ENCODE measurements around the gene RBBP8NL. TPM values are rescaled to one million over a fixed set of nuclear protein-coding genes. Genes with fewer than 3 reads are reported as not detected.

Gene RBBP8NL
- total and polyA plus RNA-seq, 11 donors, result not detected

GRCh38 chr20:62403331-62403730 lies 24.0 kb downstream of the RBBP8NL start:
- no peak for TF ChIP-seq POLR2A (IDR thresholded peaks at IDR 0.05)
- no peak for TF ChIP-seq CTCF (IDR thresholded peaks at IDR 0.05)
- Histone ChIP-seq H3K9me3 (no peaks in the 10 kb centered on the region), H3K4me3 (no peak overlapping the region), H3K27ac (no peak overlapping the region), H3K36me3 (peaks cover 0 to 4% (median 0%) of the 10 kb centered on the region in 9 donors), H3K27me3 (no peaks in the 10 kb centered on the region), H3K4me1 (peaks cover 0 to 25% (median 20%) of the 10 kb centered on the region in 12 donors)
- ATAC-seq (no peak), DNase-seq (no peak)
- intact Hi-C loops (cut with DNase I), result loop anchor here in 4 of 10 donors (5.0 to 10.0 kb wide), 5 partner anchors 101 to 391 kb away; partner anchors contain the start of genes ADRM1 (in 2 of the 4) and MRGBP (in 1 of the 4)
- WGBS, 4 donors, result 83 to 89% (median 88%) methylated on average over 13 of the region's 13 CpGs

DNA sequence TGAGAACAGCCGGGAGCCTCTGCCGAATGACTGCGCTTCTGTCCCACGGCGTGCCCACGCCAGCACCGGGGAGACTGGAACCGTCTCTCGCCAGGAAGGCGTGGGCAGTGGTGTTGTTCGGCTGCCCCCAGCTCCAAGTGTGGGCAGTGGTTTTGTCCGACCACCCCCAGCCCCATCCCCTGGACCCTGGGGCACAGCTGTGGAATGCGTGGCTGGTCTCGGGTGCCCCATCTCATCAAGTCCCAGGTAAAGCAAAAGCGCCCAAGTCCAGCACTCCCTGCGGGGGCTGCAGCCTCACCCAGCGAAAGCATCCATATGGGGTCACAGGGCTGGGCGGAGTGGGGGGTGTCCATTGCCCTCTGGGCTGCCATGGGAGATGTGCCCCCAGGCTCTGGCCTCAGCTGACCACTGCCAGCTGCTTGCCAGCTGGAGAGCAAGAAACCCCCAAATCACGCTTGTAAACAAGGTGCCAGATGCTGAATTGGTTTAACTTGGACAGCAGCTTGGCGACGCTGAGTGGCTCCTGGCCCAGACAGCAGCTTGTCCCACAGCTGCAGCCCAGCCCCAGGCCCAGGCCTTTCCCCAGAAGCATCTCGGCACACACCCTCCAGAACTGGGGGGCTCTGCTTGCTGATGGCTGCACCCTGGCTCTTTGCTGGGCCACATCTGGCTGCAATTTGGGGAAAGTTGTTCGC lies 24.7 kb downstream of the RBBP8NL start:
- Histone ChIP-seq H3K4me1 (peaks cover 0 to 21% (median 18%) of the 10 kb centered on the region in 12 donors), H3K36me3 (peaks cover 0 to 4% (median 0%) of the 10 kb centered on the region in 9 donors), H3K9me3 (no peaks in the 10 kb centered on the region), H3K4me3 (no peak overlapping the region), H3K27ac (no peak overlapping the region), H3K27me3 (no peaks in the 10 kb centered on the region)
- 87 to 90% (median 89%) methylated on average over 9 to 23 of the region's 23 CpGs for WGBS, 4 donors
- no peak for TF ChIP-seq CTCF (IDR thresholded peaks at IDR 0.05)
- TF ChIP-seq POLR2A (IDR thresholded peaks at IDR 0.05), result no peak
- intact Hi-C loops (cut with DNase I), result loop anchor here in 4 of 10 donors (5.0 to 10.0 kb wide), 5 partner anchors 100 to 392 kb away; partner anchors contain the start of genes ADRM1 (in 2 of the 4) and MRGBP (in 1 of the 4)
- no peak for ATAC-seq
- no peak for DNase-seq

DNA sequence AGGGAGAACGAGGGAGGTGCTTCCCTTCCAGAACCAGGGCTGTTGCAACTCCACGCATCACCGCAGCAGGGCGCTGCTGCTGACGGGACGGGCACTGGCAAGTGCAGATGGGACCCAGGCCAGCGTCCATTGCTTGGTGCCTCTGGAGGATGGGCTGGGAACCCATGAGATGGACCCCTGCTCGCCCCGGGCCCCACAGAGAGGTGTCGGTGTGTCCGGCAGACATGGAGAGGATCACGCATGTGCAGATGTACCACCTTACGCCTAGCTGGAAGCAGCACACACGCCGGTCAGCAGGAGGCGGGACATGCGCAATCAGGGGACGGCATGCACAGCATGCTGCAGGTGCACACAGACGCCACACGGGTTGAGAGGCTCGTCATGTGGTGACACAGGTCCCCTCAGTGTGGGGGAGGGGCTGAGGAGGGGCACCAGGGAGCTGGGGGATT lies 26.0 kb downstream of the RBBP8NL start:
- DNase-seq, result no peak
- Histone ChIP-seq H3K9me3 (no peaks in the 10 kb centered on the region), H3K27ac (no peak overlapping the region), H3K27me3 (no peaks in the 10 kb centered on the region), H3K36me3 (peaks cover 0 to 4% (median 0%) of the 10 kb centered on the region in 9 donors), H3K4me3 (no peak overlapping the region), H3K4me1 (peaks cover 0 to 14% (median 11%) of the 10 kb centered on the region in 12 donors)
- TF ChIP-seq POLR2A (IDR thresholded peaks at IDR 0.05) (no peak), CTCF (IDR thresholded peaks at IDR 0.05) (peak in 2 of 12 donors; percentile 5 to 12)
- WGBS, 4 donors, result 81 to 94% (median 86%) methylated on average over 14 to 21 of the region's 21 CpGs
- no peak for ATAC-seq
- intact Hi-C loops (cut with DNase I), result loop anchor here in 4 of 10 donors (5.0 to 10.0 kb wide), 5 partner anchors 99 to 393 kb away; partner anchors contain the start of genes ADRM1 (in 2 of the 4) and MRGBP (in 1 of the 4)

DNA sequence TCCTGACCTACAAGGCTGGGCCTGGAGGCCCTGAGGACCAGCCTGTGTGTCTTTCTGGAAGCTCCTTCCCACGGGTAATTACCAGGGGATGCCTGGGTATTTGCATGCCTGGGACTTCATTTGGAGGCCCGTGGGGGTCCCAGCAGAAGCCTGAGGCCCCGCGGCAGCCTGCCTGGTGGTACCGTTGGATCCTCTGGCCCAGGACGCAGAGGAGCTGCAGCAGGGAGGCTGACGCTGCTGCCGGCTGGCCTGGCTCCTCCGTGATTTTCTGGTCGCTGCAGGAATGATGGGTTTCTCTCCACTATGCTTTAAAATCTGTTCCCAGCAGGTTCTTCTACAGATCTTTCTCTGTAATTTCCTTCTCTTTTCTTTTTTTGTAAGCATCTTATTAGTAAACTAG lies 26.8 kb downstream of the RBBP8NL start:
- intact Hi-C loops (cut with DNase I), result loop anchor here in 4 of 10 donors (5.0 to 10.0 kb wide), 5 partner anchors 98 to 394 kb away; partner anchors contain the start of genes ADRM1 (in 2 of the 4) and MRGBP (in 1 of the 4)
- Histone ChIP-seq H3K4me1 (peaks cover 0 to 6% (median 3%) of the 10 kb centered on the region in 12 donors), H3K4me3 (no peak overlapping the region), H3K27ac (no peak overlapping the region), H3K9me3 (no peaks in the 10 kb centered on the region), H3K27me3 (no peaks in the 10 kb centered on the region), H3K36me3 (peaks cover 0 to 6% (median 0%) of the 10 kb centered on the region in 9 donors)
- TF ChIP-seq POLR2A (IDR thresholded peaks at IDR 0.05) (no peak), CTCF (IDR thresholded peaks at IDR 0.05) (no peak)
- 82 to 90% (median 87%) methylated on average over 9 to 10 of the region's 10 CpGs for WGBS, 4 donors
- ATAC-seq, result no peak
- DNase-seq, result no peak
